GM19328 (cell line): Measurements from ENCODE around the gene DYNLT4.

Experiments used
- ATAC-seq: cut with Tn5 transposase; IDR thresholded peaks from one replicate; pipeline ENCODE4 v1.9.1; 2021; ENCODE audit warnings: mild to moderate bottlenecking, moderate library complexity; ENCODE audit not compliant: unreplicated experiment

DYNLT4 gene

GRCh38 chr1:44792736-44793502, 14.2 kb downstream of the DYNLT4 start:
- ATAC-seq: no peak

GRCh38 chr1:44790968-44791801, 16.0 kb downstream of the DYNLT4 start:
- no peak for ATAC-seq

- no peak for ATAC-seq
Observed at GRCh38 chr1:44788120-44788860, 18.9 kb downstream of the DYNLT4 start, which contains the start of gene BEST4. Gene BEST4 (minus strand): TSS chr1:44788170. CDS start chr1:44787705, 465 bp downstream.

GRCh38 chr1:44787506-44787905, 19.6 kb downstream of the DYNLT4 start:
- ATAC-seq: no peak

GRCh38 chr1:44786841-44787426, 20.2 kb downstream of the DYNLT4 start:
- no peak for ATAC-seq

- ATAC-seq: no peak
Observed at GRCh38 chr1:44786138-44786840, 20.9 kb downstream of the DYNLT4 start.

GRCh38 chr1:44785501-44786137, 21.5 kb downstream of the DYNLT4 start:
- ATAC-seq: no peak

- ATAC-seq: no peak
Observed at GRCh38 chr1:44785029-44785380, 22.1 kb downstream of the DYNLT4 start.

- ATAC-seq: no peak
Observed at GRCh38 chr1:44784094-44785028, 22.8 kb downstream of the DYNLT4 start.

GRCh38 chr1:44783697-44784093, 23.5 kb downstream of the DYNLT4 start:
- no peak for ATAC-seq

- no peak for ATAC-seq
Observed at GRCh38 chr1:44780583-44781121, 26.5 kb downstream of the DYNLT4 start.

GRCh38 chr1:44778705-44779576, 28.2 kb downstream of the DYNLT4 start:
- ATAC-seq: no peak

- ATAC-seq: no peak
Observed at GRCh38 chr1:44777969-44778635, 29.0 kb downstream of the DYNLT4 start.

- no peak for ATAC-seq
Observed at GRCh38 chr1:44777547-44777946, 29.6 kb downstream of the DYNLT4 start.

GRCh38 chr1:44776730-44777068, 30.5 kb downstream of the DYNLT4 start:
- ATAC-seq: no peak

- ATAC-seq: peak; percentile 17
Observed at GRCh38 chr1:44775930-44776729, 31.0 kb downstream of the DYNLT4 start.
